Dorsolateral prefrontal cortex (tissue), 118 donors: Measurements from ENCODE around the gene SLC26A1. TPM values are rescaled to one million over a fixed set of nuclear protein-coding genes. Genes with fewer than 3 reads are reported as not detected.

ENCODE experiments used
- total RNA-seq, 120 experiments: library from RNA; stranded (reverse); gene quantifications; one replicate each; pipeline versions ENCODE4 v1.2.3 to v1.2.4, GENCODE V29; 2022

The SLC26A1 gene
- total RNA-seq, 120 experiments from 2014 or later, result 0.53 to 4.6 (median 1.6) TPM

Other genes starting within 250 kb of the SLC26A1 start
- gene CPLX1, start 167.3 kb downstream of the SLC26A1 start, total RNA-seq, result 100 to 1,000 TPM in 117 of 120 experiments, 10 to 100 TPM in 3; 50.4 to 376 (median 222) TPM
- 100 to 1,000 TPM in 105 of 120 experiments, 10 to 100 TPM in 15; 72.0 to 173 (median 115) TPM for gene GAK, start 61.1 kb downstream of the SLC26A1 start, total RNA-seq
- 100 to 1,000 TPM in 3 of 120 experiments, 10 to 100 TPM in 117; 25.9 to 119 (median 61.7) TPM for gene TMEM175, start 60.9 kb downstream of the SLC26A1 start, total RNA-seq
- gene DGKQ, start 19.8 kb downstream of the SLC26A1 start, total RNA-seq, result 10 to 100 TPM; 13.3 to 31.8 (median 23.2) TPM
- gene IDUA, start 6.4 kb downstream of the SLC26A1 start, total RNA-seq, result 10 to 100 TPM; 25.5 to 80.1 (median 43.3) TPM
- gene FGFRL1, start 18.2 kb upstream of the SLC26A1 start, total RNA-seq, result 100 to 1,000 TPM in 1 of 120 experiments, 10 to 100 TPM in 119; 18.7 to 109 (median 38.4) TPM
- 10 to 100 TPM in 6 of 120 experiments, 1 to 10 TPM in 113, under 1 TPM in 1; 0.96 to 14.7 (median 5.2) TPM for gene RNF212, start 120.2 kb upstream of the SLC26A1 start, total RNA-seq
- gene SPON2, start 179.2 kb upstream of the SLC26A1 start, total RNA-seq, result 10 to 100 TPM in 84 of 120 experiments, 1 to 10 TPM in 36; 1.9 to 49.7 (median 13.0) TPM